ENCODE data around the gene IKBKG.

IKBKG gene

GRCh38 chrX:154507673-154508383 lies 39.6 kb upstream of the IKBKG start:
- no peak overlapping the region for H3K4me3 ChIP-seq (ENCODE audit: low read length)
- DNase-seq (ENCODE audit: low read depth), result no peak
- TF ChIP-seq, protein P1, sequence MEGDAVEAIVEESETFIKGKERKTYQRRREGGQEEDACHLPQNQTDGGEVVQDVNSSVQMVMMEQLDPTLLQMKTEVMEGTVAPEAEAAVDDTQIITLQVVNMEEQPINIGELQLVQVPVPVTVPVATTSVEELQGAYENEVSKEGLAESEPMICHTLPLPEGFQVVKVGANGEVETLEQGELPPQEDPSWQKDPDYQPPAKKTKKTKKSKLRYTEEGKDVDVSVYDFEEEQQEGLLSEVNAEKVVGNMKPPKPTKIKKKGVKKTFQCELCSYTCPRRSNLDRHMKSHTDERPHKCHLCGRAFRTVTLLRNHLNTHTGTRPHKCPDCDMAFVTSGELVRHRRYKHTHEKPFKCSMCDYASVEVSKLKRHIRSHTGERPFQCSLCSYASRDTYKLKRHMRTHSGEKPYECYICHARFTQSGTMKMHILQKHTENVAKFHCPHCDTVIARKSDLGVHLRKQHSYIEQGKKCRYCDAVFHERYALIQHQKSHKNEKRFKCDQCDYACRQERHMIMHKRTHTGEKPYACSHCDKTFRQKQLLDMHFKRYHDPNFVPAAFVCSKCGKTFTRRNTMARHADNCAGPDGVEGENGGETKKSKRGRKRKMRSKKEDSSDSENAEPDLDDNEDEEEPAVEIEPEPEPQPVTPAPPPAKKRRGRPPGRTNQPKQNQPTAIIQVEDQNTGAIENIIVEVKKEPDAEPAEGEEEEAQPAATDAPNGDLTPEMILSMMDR (conservative IDR thresholded peaks at IDR 0.05; ENCODE audit: low read length), result no peak

DNA sequence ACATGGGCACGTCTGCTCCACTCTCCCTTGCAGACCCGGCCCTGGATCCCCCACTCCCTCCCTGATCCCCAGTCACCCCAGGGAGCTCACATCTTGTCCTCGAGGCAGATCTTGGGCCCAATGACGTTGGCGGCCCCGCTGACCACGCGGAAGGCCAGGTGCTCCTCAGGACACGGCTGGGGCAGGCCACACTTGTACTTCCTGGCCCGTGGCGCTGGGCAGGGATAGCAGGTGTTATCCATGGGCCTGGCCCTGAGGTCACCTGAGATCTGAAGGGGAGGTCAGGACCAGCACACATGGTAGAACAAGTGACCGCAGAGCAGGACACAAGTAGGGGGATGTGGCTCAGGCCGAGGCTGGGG lies 39.1 kb upstream of the IKBKG start:
- H3K4me3 ChIP-seq (ENCODE audit: low read length), result no peak overlapping the region
- no peak for DNase-seq (ENCODE audit: low read depth)
- TF ChIP-seq, protein P1 (conservative IDR thresholded peaks at IDR 0.05; ENCODE audit: low read length), result no peak

DNA sequence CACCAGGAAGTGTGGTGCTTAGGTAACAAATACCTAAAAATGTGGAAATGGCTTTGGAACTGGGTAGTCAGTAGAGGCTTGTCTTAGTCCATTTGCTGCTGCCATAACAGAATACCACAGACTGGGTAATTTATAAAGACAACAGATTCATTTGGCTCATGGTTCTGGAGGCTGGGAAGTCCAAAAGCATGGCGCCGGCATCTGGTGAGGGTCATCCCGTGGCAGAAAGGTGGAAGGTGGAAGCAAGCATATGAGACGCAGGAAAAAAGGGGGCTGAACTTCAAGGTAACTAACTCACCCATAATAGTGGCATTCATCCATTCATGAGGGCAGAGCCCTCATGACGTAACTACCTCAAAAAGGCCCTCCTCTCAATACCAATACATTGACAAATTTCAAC lies 38.0 kb upstream of the IKBKG start:
- DNase-seq (ENCODE audit: low read depth), result no peak
- H3K4me3 ChIP-seq (ENCODE audit: low read length), result no peak overlapping the region
- TF ChIP-seq, protein P1 (conservative IDR thresholded peaks at IDR 0.05; ENCODE audit: low read length), result no peak

GRCh38 chrX:154511761-154512160 lies 35.7 kb upstream of the IKBKG start:
- DNase-seq (ENCODE audit: low read depth), result no peak
- TF ChIP-seq, protein P1 (conservative IDR thresholded peaks at IDR 0.05; ENCODE audit: low read length), result no peak
- no peak overlapping the region for H3K4me3 ChIP-seq (ENCODE audit: low read length)

- no peak overlapping the region for H3K4me3 ChIP-seq (ENCODE audit: low read length)
- no peak for DNase-seq (ENCODE audit: low read depth)
- TF ChIP-seq, protein P1 (conservative IDR thresholded peaks at IDR 0.05; ENCODE audit: low read length), result no peak
Measured at GRCh38 chrX:154512879-154513553, 34.4 kb upstream of the IKBKG start.

GRCh38 chrX:154513716-154514115 lies 33.7 kb upstream of the IKBKG start:
- TF ChIP-seq, protein P1 (conservative IDR thresholded peaks at IDR 0.05; ENCODE audit: low read length), result no peak

More at GRCh38 chrX:154513716-154514115, 33.7 kb upstream of the IKBKG start:
- no peak overlapping the region for H3K4me3 ChIP-seq (ENCODE audit: low read length)
- DNase-seq (ENCODE audit: low read depth), result no peak
